KOPT-K1 (cell line): Measurements from ENCODE around the gene MRPL55.

ENCODE experiments used
- H3K27ac ChIP-seq: fragments of 200-600 bp; sonication (generic); 2 replicates; pipeline ENCODE4 v1.5.1; 2016; ENCODE audit warnings: antibody characterized with exemption, mild to moderate bottlenecking, low read depth, low read length; ENCODE audit not compliant: poor library complexity, severe bottlenecking
- H3K36me3 ChIP-seq: fragments of 200-600 bp; sonication (generic); 2 replicates; pipeline ENCODE4 v1.5.1; 2017; ENCODE audit warnings: antibody characterized with exemption, mild to moderate bottlenecking, low read length, moderate library complexity; ENCODE audit not compliant: insufficient read depth
- H3K9me3 ChIP-seq: fragments of 200-600 bp; sonication (generic); 2 replicates; pipeline ENCODE4 v1.5.1; 2017; ENCODE audit warnings: antibody characterized with exemption, low read length, mild to moderate bottlenecking; ENCODE audit not compliant: insufficient read depth, poor library complexity, severe bottlenecking

The MRPL55 gene

GRCh38 chr1:228150461-228151179 is 41.5 kb upstream of the MRPL55 start:
- Histone ChIP-seq H3K9me3 (no peaks in the 10 kb centered on the region), H3K36me3 (peaks cover 60% of the 10 kb centered on the region), H3K27ac (no peak overlapping the region)

GRCh38 chr1:228150120-228150460 is 41.0 kb upstream of the MRPL55 start:
- no peak overlapping the region for H3K27ac ChIP-seq
- H3K36me3 ChIP-seq: peaks cover 66% of the 10 kb centered on the region
- H3K9me3 ChIP-seq: no peaks in the 10 kb centered on the region

GRCh38 chr1:228149406-228150119 is 40.5 kb upstream of the MRPL55 start, which contains the start of gene GJC2:
GJC2 (plus strand) TSS chr1:228149930; CDS start chr1:228157759, 7,829 bp downstream.
- no peak within 1 kb of the TSS for H3K27ac ChIP-seq
- H3K9me3 ChIP-seq: no peaks in the 10 kb centered on the region

GRCh38 chr1:228148935-228149405 is 39.9 kb upstream of the MRPL55 start:
- no peaks in the 10 kb centered on the region for H3K9me3 ChIP-seq
- peaks cover 74% of the 10 kb centered on the region for H3K36me3 ChIP-seq
- no peak overlapping the region for H3K27ac ChIP-seq

More at GRCh38 chr1:228149406-228150119, 40.5 kb upstream of the MRPL55 start, which contains the start of gene GJC2:
- H3K36me3 ChIP-seq: peaks cover 71% of the 10 kb centered on the region

GRCh38 chr1:228148196-228148861 is 39.2 kb upstream of the MRPL55 start:
- Histone ChIP-seq H3K9me3 (no peaks in the 10 kb centered on the region), H3K36me3 (peaks cover 78% of the 10 kb centered on the region), H3K27ac (no peak overlapping the region)

- Histone ChIP-seq H3K27ac (no peak overlapping the region), H3K36me3 (peaks cover 78% of the 10 kb centered on the region), H3K9me3 (no peaks in the 10 kb centered on the region)
Observed at GRCh38 chr1:228147768-228148167, 38.7 kb upstream of the MRPL55 start.

GRCh38 chr1:228147151-228147693 is 38.1 kb upstream of the MRPL55 start:
- Histone ChIP-seq H3K36me3 (peaks cover 76% of the 10 kb centered on the region), H3K9me3 (no peaks in the 10 kb centered on the region), H3K27ac (no peak overlapping the region)

GRCh38 chr1:228146417-228147150 is 37.5 kb upstream of the MRPL55 start:
- peaks cover 70% of the 10 kb centered on the region for H3K36me3 ChIP-seq
- H3K27ac ChIP-seq: no peak overlapping the region
- H3K9me3 ChIP-seq: no peaks in the 10 kb centered on the region

- Histone ChIP-seq H3K36me3 (peaks cover 67% of the 10 kb centered on the region), H3K27ac (no peak overlapping the region), H3K9me3 (no peaks in the 10 kb centered on the region)
Observed at GRCh38 chr1:228145463-228146416, 36.6 kb upstream of the MRPL55 start.

- Histone ChIP-seq H3K27ac (no peak overlapping the region), H3K9me3 (no peaks in the 10 kb centered on the region), H3K36me3 (peaks cover 61% of the 10 kb centered on the region)
Observed at GRCh38 chr1:228144993-228145343, 35.9 kb upstream of the MRPL55 start.

GRCh38 chr1:228144193-228144992 is 35.3 kb upstream of the MRPL55 start:
- no peaks in the 10 kb centered on the region for H3K9me3 ChIP-seq
- peaks cover 55% of the 10 kb centered on the region for H3K36me3 ChIP-seq
- peak overlapping the region; percentile 12 for H3K27ac ChIP-seq

- Histone ChIP-seq H3K27ac (peak overlapping the region; percentile 83), H3K9me3 (no peaks in the 10 kb centered on the region), H3K36me3 (peaks cover 48% of the 10 kb centered on the region)
Observed at GRCh38 chr1:228143480-228144192, 34.5 kb upstream of the MRPL55 start.
